SK-N-SH (cell line): Measurements from ENCODE around the gene TLE1. TPM values are rescaled to one million over a fixed set of nuclear protein-coding genes. Genes with fewer than 3 reads are reported as not detected.

Experiments
- CTCF ChIA-PET: fragments of 300-600, 350-600 bp; formaldehyde crosslinking; extraction: SDS; loops from one replicate; lab custom pipeline; 2021; lab: Yijun Ruan, JAX
- POLR2A ChIA-PET: fragments of 350-600 bp; sonication (Branson Sonifier 250); formaldehyde crosslinking; extraction: SDS; loops from one replicate; lab custom pipeline; 2020; ENCODE audit warnings: antibody characterized with exemption, inconsistent platforms; lab: Yijun Ruan, JAX
- DNase-seq: peaks from one replicate; pipeline ENCODE4 v3.0.0; 2012
- H2AFZ ChIP-seq: fragments of 200-600 bp; sonication (generic); 2 replicates; pipeline ENCODE4 v1.8.1; 2016; ENCODE audit warnings: antibody characterized with exemption, mild to moderate bottlenecking, low read depth
- H3F3A ChIP-seq: fragments of 200-600 bp; sonication (generic); replicated peaks from 2 replicates; pipeline ENCODE3; 2016; ENCODE audit warnings: antibody characterized with exemption, mild to moderate bottlenecking; ENCODE audit not compliant: insufficient read depth
- H3K27ac ChIP-seq, 2 experiments: fragments of 200-500 bp in 1 of 2; fragments of 200-600 bp in 1 of 2; sonication (Bioruptor generic) in 1 of 2; sonication (generic), shearing (Covaris generic) in 1 of 2; 2 replicates each; pipeline versions ENCODE4 v1.5.1 to v1.6.1; 2014 to 2016; ENCODE audit warnings: low read depth in 2 of 2, inconsistent platforms in 1 of 2, low read length in 1 of 2, mild to moderate bottlenecking in 1 of 2, mixed read lengths in 1 of 2
- H3K27me3 ChIP-seq: fragments of 200-600 bp; sonication (generic), shearing (Covaris generic); 2 replicates; pipeline ENCODE4 v1.6.1; 2016; ENCODE audit warnings: mixed run types; ENCODE audit not compliant: insufficient read depth
- H3K36me3 ChIP-seq, 2 experiments: fragments of 200-500 bp in 1 of 2; fragments of 200-600 bp in 1 of 2; sonication (Bioruptor generic) in 1 of 2; sonication (generic) in 1 of 2; replicated peaks in 1 of 2; 2 replicates each; pipeline versions ENCODE3 to v1.5.1; 2014 to 2016; ENCODE audit warnings: low read length in 1 of 2, mild to moderate bottlenecking in 1 of 2; ENCODE audit not compliant: insufficient read depth in 2 of 2, control insufficient read depth in 1 of 2
- H3K4me1 ChIP-seq, 2 experiments: fragments of 200-500 bp in 1 of 2; fragments of 200-600 bp in 1 of 2; sonication (Bioruptor generic) in 1 of 2; sonication (generic), shearing (Covaris generic) in 1 of 2; 2 replicates each; pipeline versions ENCODE4 v1.5.1 to v1.6.1; 2014 to 2016; ENCODE audit warnings: low read depth in 1 of 2, low read length in 1 of 2, mixed run types in 1 of 2; ENCODE audit not compliant: insufficient read depth in 2 of 2, control insufficient read depth in 1 of 2
- H3K4me2 ChIP-seq: fragments of 200-600 bp; sonication (generic), shearing (Covaris generic); 2 replicates; pipeline ENCODE4 v1.6.1; 2017; ENCODE audit warnings: mixed run types
- H3K4me3 ChIP-seq, 2 experiments: fragments of 200-500 bp in 1 of 2; fragments of 200-600 bp in 1 of 2; sonication (Bioruptor generic) in 1 of 2; sonication (generic), shearing (Covaris generic) in 1 of 2; 2 replicates each; pipeline versions ENCODE4 v1.5.1 to v1.8.1; 2014 to 2016; ENCODE audit warnings: low read depth in 2 of 2, inconsistent platforms in 1 of 2, low read length in 1 of 2, mild to moderate bottlenecking in 1 of 2, mixed read lengths in 1 of 2, moderate library complexity in 1 of 2
- H3K79me2 ChIP-seq: fragments of 200-600 bp; sonication (generic); 2 replicates; pipeline ENCODE4 v1.8.1; 2017; ENCODE audit warnings: mild to moderate bottlenecking; ENCODE audit not compliant: insufficient read depth
- H3K9ac ChIP-seq: fragments of 200-600 bp; sonication (generic); 2 replicates; pipeline ENCODE4 v1.6.1; 2017; ENCODE audit warnings: mixed run types
- H3K9me2 ChIP-seq: fragments of 200-600 bp; sonication (generic); 2 replicates; pipeline ENCODE4 v1.6.1; 2017; ENCODE audit warnings: mixed run types
- H3K9me3 ChIP-seq: fragments of 200-600 bp; sonication (generic); 2 replicates; pipeline ENCODE4 v1.6.1; 2017; ENCODE audit warnings: mixed run types, mild to moderate bottlenecking, moderate library complexity
- H4K20me1 ChIP-seq: fragments of 200-600 bp; sonication (generic); 2 replicates; pipeline ENCODE4 v1.6.1; 2017; ENCODE audit warnings: mild to moderate bottlenecking, mixed run types; ENCODE audit not compliant: insufficient read depth
- FOXJ3 ChIP-seq: sonication (generic); formaldehyde crosslinking; IDR thresholded peaks from 2 replicates; pipeline ENCODE4 v1.5.1; 2020; ENCODE audit warnings: mild to moderate bottlenecking, missing genetic modification reagents
- MEF2A ChIP-seq: IDR thresholded peaks from 2 replicates; pipeline ENCODE4 v1.4.0; 2012; ENCODE audit warnings: low read depth, borderline replicate concordance
- MXI1 ChIP-seq: IDR thresholded peaks from 2 replicates; pipeline ENCODE4 v1.6.1; 2012; ENCODE audit warnings: mild to moderate bottlenecking, low read depth, low read length, improper control_type of control experiment
- NFIC ChIP-seq: IDR thresholded peaks from 2 replicates; pipeline ENCODE4 v1.4.0; 2012; ENCODE audit warnings: borderline replicate concordance
- RAD21 ChIP-seq: IDR thresholded peaks from 2 replicates; pipeline ENCODE4 v1.6.1; 2012; ENCODE audit warnings: mild to moderate bottlenecking, low read length
- RCOR1 ChIP-seq: fragments of 150-350 bp; IDR thresholded peaks from 2 replicates; pipeline ENCODE4 v1.6.1; 2017; ENCODE audit warnings: antibody characterized with exemption, low read length
- RXRA ChIP-seq: IDR thresholded peaks from 2 replicates; pipeline ENCODE4 v1.4.0; 2012; ENCODE audit warnings: low read depth, mild to moderate bottlenecking, borderline replicate concordance
- YY1 ChIP-seq: IDR thresholded peaks from 2 replicates; pipeline ENCODE4 v1.4.0; 2012; ENCODE audit warnings: low read depth, mild to moderate bottlenecking
- ZBTB33 ChIP-seq: IDR thresholded peaks from 2 replicates; pipeline ENCODE4 v1.4.0; 2012; ENCODE audit warnings: low read depth, borderline replicate concordance
- WGBS: methylation state at CpG from one replicate; pipeline ENCODE4 v1.1.6; 2017; ENCODE audit warnings: low lambda C conversion rate; 5-methylcytosine and 5-hydroxymethylcytosine counted together
- polyA plus RNA-seq, 3 experiments: library from polyadenylated mRNA; depleted of rRNA; stranded (reverse); fragments of >200 nt; gene quantifications; 2 replicates each; pipeline ENCODE4 v1.2.3, GENCODE V29; 2012
- TF ChIP-seq, protein P1 (sequence below): IDR thresholded peaks from 2 replicates; pipeline ENCODE4 v1.6.1; 2012; ENCODE audit warnings: mild to moderate bottlenecking, low read depth, low read length, moderate library complexity
- TF ChIP-seq, protein P2 (sequence below): IDR thresholded peaks from 2 replicates; pipeline ENCODE4 v1.4.0; 2012; ENCODE audit warnings: low read depth, borderline replicate concordance
- TF ChIP-seq, protein P3 (sequence below): fragments of 150-350 bp; IDR thresholded peaks from 2 replicates; pipeline ENCODE4 v1.6.1; 2016; ENCODE audit warnings: mild to moderate bottlenecking, low read depth, low read length

Gene TLE1
- polyA plus RNA-seq, 1 of the 3 experiments (the other 2 are of a cell fraction): 33.0 TPM

DNA sequence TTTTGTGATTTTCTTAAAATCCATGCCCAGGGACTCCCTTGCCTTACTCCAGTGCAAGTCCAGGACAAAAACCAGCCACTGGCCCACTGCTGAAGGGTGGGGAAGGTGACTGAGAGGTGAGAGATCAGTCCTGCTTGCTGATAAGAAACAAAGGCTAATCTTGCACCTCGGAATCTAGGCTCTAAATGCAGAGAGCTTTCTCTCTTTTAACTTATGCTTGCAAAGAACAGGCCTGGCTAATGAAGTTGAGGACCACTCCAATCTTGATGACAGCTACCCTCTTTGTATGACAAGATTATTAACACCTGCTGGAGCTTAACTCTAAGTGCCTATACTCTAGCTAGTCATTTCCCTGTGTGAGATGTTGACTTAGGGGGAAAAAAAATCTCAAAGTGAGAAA lies 8.8 kb downstream of the TLE1 start (continued):
- TF ChIP-seq RCOR1: no peak
- TF ChIP-seq, all 33 proteins: peak for 0

- Histone ChIP-seq H3K9me2 (no peaks in the 10 kb centered on the region), H2AFZ (no peak overlapping the region), H3K4me1 (no peaks in the 10 kb centered on the region; a peak in 1 of 4 replicates), H3K9ac (no peak overlapping the region), H3K4me3 (no peak overlapping the region), H3K4me2 (no peak overlapping the region), H3F3A (no peaks in the 10 kb centered on the region), H3K36me3 (peaks cover 6% of the 10 kb centered on the region in 2 experiments), H3K27me3 (no peaks in the 10 kb centered on the region), H3K9me3 (no peaks in the 10 kb centered on the region), H3K79me2 (peaks cover 96% of the 10 kb centered on the region), H3K27ac (no peak overlapping the region), H4K20me1 (0 out of 2 replicates have a peak, but pooled peaks cover under 1% of the 10 kb centered on the region)
- POLR2A ChIA-PET: no interaction called here
- WGBS: 85% methylated on average over 9 of the region's 9 CpGs
- CTCF ChIA-PET: interaction anchor here (1.5 kb wide), 1 partner anchor 157 kb away, joined by 5 read pairs; no protein-coding TSS in a partner anchor
- no peak for DNase-seq
- TF ChIP-seq RAD21 (no peak), MXI1 (no peak)
Observed at GRCh38 chr9:81680006-81680405, 9.3 kb downstream of the TLE1 start.

DNA sequence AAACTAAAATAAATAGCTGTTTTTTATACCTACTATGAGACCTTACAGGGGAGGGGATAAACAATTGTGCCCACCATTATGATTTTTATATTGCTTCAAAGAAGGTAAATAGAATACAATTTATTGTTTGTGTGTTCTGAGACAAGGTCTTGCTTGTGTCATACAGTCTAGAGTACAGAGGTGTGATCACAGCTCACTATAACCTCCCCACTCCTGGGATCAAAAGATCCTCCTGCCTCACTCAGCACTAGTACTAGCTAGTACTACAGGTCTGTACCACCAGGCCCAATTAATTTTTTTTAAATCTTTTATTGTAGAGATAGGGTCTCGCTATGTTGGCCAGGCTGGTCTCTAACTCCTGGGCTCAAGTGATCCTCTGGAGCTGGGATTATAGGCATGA lies 11.3 kb downstream of the TLE1 start:
- Histone ChIP-seq H3K79me2 (peaks cover 94% of the 10 kb centered on the region), H3K9ac (no peak overlapping the region), H3K27ac (no peak overlapping the region), H3K4me1 (no peaks in the 10 kb centered on the region), H3K27me3 (no peaks in the 10 kb centered on the region), H2AFZ (no peak overlapping the region), H3K4me3 (no peak overlapping the region), H3K4me2 (no peak overlapping the region), H4K20me1 (no peaks in the 10 kb centered on the region), H3K36me3 (peaks cover 0 to 6% of the 10 kb centered on the region in 2 experiments), H3K9me3 (no peaks in the 10 kb centered on the region), H3K9me2 (no peaks in the 10 kb centered on the region), H3F3A (no peaks in the 10 kb centered on the region)
- CTCF ChIA-PET: interaction anchor here (0.8 to 2.5 kb wide), 3 partner anchors 9 to 13 kb away, joined by 3 to 15 read pairs (median 5); no protein-coding TSS in a partner anchor
- 100% methylated on average over 1 of the region's 1 CpG for WGBS
- TF ChIP-seq, protein P1, sequence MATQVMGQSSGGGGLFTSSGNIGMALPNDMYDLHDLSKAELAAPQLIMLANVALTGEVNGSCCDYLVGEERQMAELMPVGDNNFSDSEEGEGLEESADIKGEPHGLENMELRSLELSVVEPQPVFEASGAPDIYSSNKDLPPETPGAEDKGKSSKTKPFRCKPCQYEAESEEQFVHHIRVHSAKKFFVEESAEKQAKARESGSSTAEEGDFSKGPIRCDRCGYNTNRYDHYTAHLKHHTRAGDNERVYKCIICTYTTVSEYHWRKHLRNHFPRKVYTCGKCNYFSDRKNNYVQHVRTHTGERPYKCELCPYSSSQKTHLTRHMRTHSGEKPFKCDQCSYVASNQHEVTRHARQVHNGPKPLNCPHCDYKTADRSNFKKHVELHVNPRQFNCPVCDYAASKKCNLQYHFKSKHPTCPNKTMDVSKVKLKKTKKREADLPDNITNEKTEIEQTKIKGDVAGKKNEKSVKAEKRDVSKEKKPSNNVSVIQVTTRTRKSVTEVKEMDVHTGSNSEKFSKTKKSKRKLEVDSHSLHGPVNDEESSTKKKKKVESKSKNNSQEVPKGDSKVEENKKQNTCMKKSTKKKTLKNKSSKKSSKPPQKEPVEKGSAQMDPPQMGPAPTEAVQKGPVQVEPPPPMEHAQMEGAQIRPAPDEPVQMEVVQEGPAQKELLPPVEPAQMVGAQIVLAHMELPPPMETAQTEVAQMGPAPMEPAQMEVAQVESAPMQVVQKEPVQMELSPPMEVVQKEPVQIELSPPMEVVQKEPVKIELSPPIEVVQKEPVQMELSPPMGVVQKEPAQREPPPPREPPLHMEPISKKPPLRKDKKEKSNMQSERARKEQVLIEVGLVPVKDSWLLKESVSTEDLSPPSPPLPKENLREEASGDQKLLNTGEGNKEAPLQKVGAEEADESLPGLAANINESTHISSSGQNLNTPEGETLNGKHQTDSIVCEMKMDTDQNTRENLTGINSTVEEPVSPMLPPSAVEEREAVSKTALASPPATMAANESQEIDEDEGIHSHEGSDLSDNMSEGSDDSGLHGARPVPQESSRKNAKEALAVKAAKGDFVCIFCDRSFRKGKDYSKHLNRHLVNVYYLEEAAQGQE: no peak
- POLR2A ChIA-PET: no interaction called here
- no peak for DNase-seq

DNA sequence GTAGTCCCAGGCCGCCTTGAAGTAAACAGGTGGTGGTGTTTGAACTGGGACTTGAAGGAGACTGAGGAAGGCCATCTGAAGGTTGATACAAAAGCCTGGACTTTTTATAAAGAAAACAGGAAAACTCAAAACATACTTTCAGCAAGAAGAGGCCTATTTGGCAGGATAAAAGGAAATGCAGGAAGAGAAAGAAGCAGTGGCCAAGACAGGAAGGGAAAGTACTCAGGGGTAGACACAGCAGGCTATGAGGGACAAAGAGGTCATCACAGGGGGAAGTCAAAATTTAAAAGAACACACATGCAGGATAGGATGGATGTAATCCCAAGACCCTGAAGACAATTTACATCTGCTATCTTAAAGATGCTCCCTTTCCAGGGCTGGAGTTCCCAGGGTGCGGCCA lies 13.0 kb downstream of the TLE1 start:
- POLR2A ChIA-PET: no interaction called here
- Histone ChIP-seq H3K4me3 (no peak overlapping the region), H3K4me2 (no peak overlapping the region), H3K27me3 (no peaks in the 10 kb centered on the region), H3F3A (no peaks in the 10 kb centered on the region), H3K27ac (no peak overlapping the region), H3K9me2 (no peaks in the 10 kb centered on the region), H2AFZ (no peak overlapping the region), H3K9me3 (no peaks in the 10 kb centered on the region), H3K4me1 (no peaks in the 10 kb centered on the region), H3K79me2 (peaks cover 88% of the 10 kb centered on the region), H3K36me3 (peaks cover 0 to 6% of the 10 kb centered on the region in 2 experiments), H3K9ac (no peak overlapping the region), H4K20me1 (no peaks in the 10 kb centered on the region)
- CTCF ChIA-PET: interaction anchor here (1.3 to 2.3 kb wide), 2 partner anchors 10 to 68 kb away, joined by 3 to 10 read pairs; no protein-coding TSS in a partner anchor
- 92% methylated on average over 2 of the region's 2 CpGs for WGBS
- DNase-seq: no peak
- TF ChIP-seq RXRA (no peak), YY1 (no peak), MEF2A (no peak), ZBTB33 (no peak), NFIC (no peak), FOXJ3 (no peak), RCOR1 (no peak)
- TF ChIP-seq, protein P2, sequence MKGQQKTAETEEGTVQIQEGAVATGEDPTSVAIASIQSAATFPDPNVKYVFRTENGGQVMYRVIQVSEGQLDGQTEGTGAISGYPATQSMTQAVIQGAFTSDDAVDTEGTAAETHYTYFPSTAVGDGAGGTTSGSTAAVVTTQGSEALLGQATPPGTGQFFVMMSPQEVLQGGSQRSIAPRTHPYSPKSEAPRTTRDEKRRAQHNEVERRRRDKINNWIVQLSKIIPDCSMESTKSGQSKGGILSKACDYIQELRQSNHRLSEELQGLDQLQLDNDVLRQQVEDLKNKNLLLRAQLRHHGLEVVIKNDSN: no peak
- TF ChIP-seq, protein P3, sequence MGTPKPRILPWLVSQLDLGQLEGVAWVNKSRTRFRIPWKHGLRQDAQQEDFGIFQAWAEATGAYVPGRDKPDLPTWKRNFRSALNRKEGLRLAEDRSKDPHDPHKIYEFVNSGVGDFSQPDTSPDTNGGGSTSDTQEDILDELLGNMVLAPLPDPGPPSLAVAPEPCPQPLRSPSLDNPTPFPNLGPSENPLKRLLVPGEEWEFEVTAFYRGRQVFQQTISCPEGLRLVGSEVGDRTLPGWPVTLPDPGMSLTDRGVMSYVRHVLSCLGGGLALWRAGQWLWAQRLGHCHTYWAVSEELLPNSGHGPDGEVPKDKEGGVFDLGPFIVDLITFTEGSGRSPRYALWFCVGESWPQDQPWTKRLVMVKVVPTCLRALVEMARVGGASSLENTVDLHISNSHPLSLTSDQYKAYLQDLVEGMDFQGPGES: no peak
